ENCODE measurements around the gene KHNYN. TPM values are rescaled to one million over a fixed set of nuclear protein-coding genes. Genes with fewer than 3 reads are reported as not detected.
A peak's percentile ranks its signal among the peaks of the same experiment; 100 is the strongest.
"Not testable (repeated sequence)": the region's sequence is repeated elsewhere in the genome, so short reads cannot be mapped to it uniquely, and the experiment has no call there.

The KHNYN gene
- total and polyA plus RNA-seq, 11 donors, result 15.6 to 34.5 (median 20.1) TPM

GRCh38 chr14:24443053-24443665 lies 13.4 kb downstream of the KHNYN start:
- DNase-seq (no peak), ATAC-seq (no peak)
- Histone ChIP-seq H3K36me3 (peaks cover 0 to 34% (median 28%) of the 10 kb centered on the region in 9 donors), H3K4me3 (peak overlapping the region; percentile 15 to 89 (median 74)), H3K9me3 (no peaks in the 10 kb centered on the region), H3K4me1 (peaks cover 0 to 42% (median 31%) of the 10 kb centered on the region in 12 donors), H3K27ac (peak overlapping the region; percentile 83 to 100 (median 96)), H3K27me3 (no peaks in the 10 kb centered on the region)
- 5 to 9% (median 6%) methylated on average over 6 to 7 of the region's 7 CpGs for WGBS, 4 donors
- TF ChIP-seq CTCF (IDR thresholded peaks at IDR 0.05), result no peak
- TF ChIP-seq POLR2A (IDR thresholded peaks at IDR 0.05), result no peak
- intact Hi-C loops (cut with DNase I), result no loop called here

- H3K4me3 ChIP-seq; ATAC-seq; intact Hi-C loops (cut with DNase I); H3K9me3 ChIP-seq; H3K27me3 ChIP-seq; H3K27ac ChIP-seq; DNase-seq; H3K4me1 ChIP-seq; H3K36me3 ChIP-seq: not testable (repeated sequence)
- 81 to 91% (median 85%) methylated on average over 2 of the region's 2 CpGs for WGBS, 4 donors
Measured at GRCh38 chr14:24450828-24451227, 21.1 kb downstream of the KHNYN start.

GRCh38 chr14:24456980-24457379 lies 27.2 kb downstream of the KHNYN start:
- Histone ChIP-seq H3K36me3 (no peaks in the 10 kb centered on the region), H3K27ac (no peak overlapping the region), H3K4me1 (peaks cover 0 to 11% (median 0%) of the 10 kb centered on the region in 12 donors), H3K4me3 (no peak overlapping the region), H3K9me3 (peaks cover 0 to 4% (median 0%) of the 10 kb centered on the region in 12 donors), H3K27me3 (no peaks in the 10 kb centered on the region)
- ATAC-seq, result no peak
- no peak for DNase-seq
- TF ChIP-seq CTCF (IDR thresholded peaks at IDR 0.05), result no peak
- TF ChIP-seq POLR2A (IDR thresholded peaks at IDR 0.05), result no peak
- intact Hi-C loops (cut with DNase I), result no loop called here

- Histone ChIP-seq H3K4me3 (no peak overlapping the region), H3K36me3 (no peaks in the 10 kb centered on the region), H3K27me3 (no peaks in the 10 kb centered on the region), H3K4me1 (peaks cover 0 to 11% (median 0%) of the 10 kb centered on the region in 12 donors), H3K9me3 (peaks cover 0 to 3% (median 0%) of the 10 kb centered on the region in 12 donors), H3K27ac (no peak overlapping the region)
- 46 to 71% (median 56%) methylated on average over 1 of the region's 1 CpG for WGBS, 4 donors
- intact Hi-C loops (cut with DNase I), result no loop called here
- no peak for DNase-seq
- no peak for TF ChIP-seq CTCF (IDR thresholded peaks at IDR 0.05)
- TF ChIP-seq POLR2A (IDR thresholded peaks at IDR 0.05), result no peak
- ATAC-seq, result peak in 1 of 4 donors; percentile 44
Measured at GRCh38 chr14:24458736-24459135, 29.0 kb downstream of the KHNYN start.

- 39 to 54% (median 41%) methylated on average over 3 of the region's 3 CpGs for WGBS, 4 donors
- intact Hi-C loops (cut with DNase I), result no loop called here
Measured at GRCh38 chr14:24459331-24459730, 29.6 kb downstream of the KHNYN start.

More at GRCh38 chr14:24459331-24459730, 29.6 kb downstream of the KHNYN start:
- H3K36me3 ChIP-seq, result no peaks in the 10 kb centered on the region
- no peak overlapping the region for H3K27ac ChIP-seq
- ATAC-seq (no peak), DNase-seq (no peak)
- no peak overlapping the region for H3K4me3 ChIP-seq
- H3K9me3 ChIP-seq, result no peaks in the 10 kb centered on the region
- H3K4me1 ChIP-seq, result peaks cover 0 to 11% (median 0%) of the 10 kb centered on the region in 12 donors
- no peaks in the 10 kb centered on the region for H3K27me3 ChIP-seq
- TF ChIP-seq CTCF (IDR thresholded peaks at IDR 0.05) (no peak), POLR2A (IDR thresholded peaks at IDR 0.05) (no peak)
